GM18909 (cell line): ENCODE data around the gene SYNGAP1.

Experiments
- ATAC-seq: cut with Tn5 transposase; IDR thresholded peaks from one replicate; pipeline ENCODE4 v1.9.1; 2021; ENCODE audit warnings: mild to moderate bottlenecking; ENCODE audit not compliant: unreplicated experiment, poor library complexity

The SYNGAP1 gene

DNA sequence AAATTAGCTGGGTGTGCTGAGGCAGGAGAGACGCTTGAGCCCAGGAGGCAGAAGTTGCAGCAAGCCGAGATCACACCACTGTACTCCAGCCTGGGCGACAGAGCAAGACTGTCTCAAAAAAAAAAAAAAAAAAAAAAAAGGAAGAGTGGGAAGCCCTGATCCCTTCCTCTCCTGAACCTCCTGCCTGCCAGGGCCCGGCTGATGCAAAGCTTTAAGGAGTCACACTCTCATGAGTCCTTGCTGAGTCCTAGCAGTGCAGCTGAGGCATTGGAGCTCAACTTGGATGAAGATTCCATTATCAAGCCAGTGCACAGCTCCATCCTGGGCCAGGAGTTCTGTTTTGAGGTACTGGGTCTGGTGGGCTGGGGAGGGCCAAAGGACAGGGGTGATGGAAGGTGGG, 15.1 kb downstream of the SYNGAP1 start:
- no peak for ATAC-seq

DNA sequence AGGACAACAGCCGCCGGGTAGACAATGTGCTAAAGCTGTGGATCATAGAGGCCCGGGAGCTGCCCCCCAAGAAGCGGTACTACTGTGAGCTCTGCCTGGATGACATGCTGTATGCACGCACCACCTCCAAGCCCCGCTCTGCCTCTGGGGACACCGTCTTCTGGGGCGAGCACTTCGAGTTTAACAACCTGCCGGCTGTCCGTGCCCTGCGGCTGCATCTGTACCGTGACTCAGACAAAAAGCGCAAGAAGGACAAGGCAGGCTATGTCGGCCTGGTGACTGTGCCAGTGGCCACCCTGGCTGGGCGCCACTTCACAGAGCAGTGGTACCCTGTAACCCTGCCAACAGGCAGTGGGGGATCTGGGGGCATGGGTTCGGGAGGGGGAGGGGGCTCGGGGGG, 17.8 kb downstream of the SYNGAP1 start:
- ATAC-seq, result no peak

DNA sequence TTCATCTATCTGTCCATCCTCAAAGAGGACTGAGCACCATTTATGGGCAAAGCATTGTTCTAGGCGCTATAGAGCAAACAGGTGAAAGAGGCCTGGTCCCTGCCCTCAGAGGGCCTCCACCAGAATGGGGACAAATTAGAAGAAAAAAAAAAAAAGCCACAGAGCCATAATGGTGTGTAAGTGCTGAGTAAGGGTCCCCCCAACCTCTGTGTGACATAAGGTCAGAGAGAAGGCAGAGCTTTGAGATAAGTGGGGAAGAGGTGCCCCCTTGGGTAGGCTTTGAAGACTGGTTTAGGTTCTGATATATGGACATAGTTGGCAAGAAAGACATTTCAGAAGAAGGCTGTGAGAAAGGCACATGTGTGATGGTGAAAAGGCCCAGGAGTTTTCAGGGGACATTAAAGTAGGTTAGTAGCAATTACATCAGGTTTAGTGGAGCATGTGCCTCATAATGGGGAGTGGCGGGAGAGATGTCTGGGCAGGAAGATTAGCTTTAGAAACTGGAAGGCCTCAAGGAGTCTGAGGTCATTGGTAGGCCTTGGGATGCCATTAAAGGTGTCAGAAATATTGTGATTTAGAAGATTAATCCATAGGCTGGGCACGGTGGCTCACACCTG, 19.2 kb downstream of the SYNGAP1 start:
- ATAC-seq, result no peak

DNA sequence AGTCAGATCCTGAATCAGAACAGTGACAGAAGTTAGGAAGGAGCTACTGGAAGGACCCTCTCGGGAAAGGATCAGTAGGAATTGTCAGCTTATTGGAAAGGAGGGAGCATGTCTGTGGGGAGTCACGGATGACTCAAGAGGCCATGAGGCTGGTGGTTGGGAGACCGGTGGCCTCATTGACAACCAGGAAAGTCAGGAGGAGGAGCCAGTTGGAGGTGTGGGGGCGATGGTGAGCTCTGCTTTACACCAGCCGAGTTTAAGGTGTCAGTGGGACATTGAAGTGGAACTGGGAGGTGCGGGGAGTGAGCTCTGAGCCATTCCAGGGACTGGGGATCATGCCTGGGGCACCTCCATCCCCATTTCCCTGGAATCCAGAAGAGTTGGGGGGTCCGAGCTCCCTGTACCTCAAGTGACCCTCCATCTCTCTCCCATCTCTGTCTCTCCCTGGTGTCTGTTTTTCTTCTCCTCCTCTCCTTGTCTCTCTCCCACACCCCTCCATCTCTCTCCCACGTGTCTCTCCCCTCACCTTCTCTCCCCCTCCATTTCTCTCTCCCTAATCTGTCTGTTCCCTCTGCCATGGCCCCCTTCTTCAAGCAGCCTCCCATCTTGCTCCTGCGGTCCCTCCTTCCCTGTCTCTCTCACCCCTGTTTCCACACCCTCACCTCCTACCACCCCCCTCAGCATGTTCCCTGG, 20.2 kb downstream of the SYNGAP1 start:
- ATAC-seq, result no peak

DNA sequence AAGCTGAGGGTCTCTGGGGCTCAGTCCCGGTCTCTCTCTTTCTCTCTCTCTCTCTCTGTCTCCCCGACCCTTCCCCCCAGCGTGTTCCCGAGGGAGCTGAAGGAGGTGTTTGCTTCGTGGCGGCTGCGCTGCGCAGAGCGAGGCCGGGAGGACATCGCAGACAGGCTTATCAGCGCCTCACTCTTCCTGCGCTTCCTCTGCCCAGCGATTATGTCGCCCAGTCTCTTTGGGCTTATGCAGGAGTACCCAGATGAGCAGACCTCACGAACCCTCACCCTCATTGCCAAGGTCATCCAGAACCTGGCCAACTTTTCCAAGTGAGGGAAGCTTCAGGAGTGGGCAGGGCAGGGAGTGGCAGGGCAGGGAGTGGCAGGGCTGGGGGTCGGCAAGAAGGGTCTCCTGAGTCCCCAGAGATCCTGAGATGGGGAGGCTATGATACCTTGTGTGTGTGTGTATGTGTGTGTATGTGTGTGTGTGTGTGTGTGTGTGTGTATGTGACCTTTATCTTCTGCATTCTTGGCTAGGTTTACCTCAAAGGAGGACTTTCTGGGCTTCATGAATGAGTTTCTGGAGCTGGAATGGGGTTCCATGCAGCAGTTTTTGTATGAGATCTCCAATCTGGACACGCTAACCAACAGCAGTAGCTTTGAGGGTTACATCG, 20.9 kb downstream of the SYNGAP1 start:
- no peak for ATAC-seq

DNA sequence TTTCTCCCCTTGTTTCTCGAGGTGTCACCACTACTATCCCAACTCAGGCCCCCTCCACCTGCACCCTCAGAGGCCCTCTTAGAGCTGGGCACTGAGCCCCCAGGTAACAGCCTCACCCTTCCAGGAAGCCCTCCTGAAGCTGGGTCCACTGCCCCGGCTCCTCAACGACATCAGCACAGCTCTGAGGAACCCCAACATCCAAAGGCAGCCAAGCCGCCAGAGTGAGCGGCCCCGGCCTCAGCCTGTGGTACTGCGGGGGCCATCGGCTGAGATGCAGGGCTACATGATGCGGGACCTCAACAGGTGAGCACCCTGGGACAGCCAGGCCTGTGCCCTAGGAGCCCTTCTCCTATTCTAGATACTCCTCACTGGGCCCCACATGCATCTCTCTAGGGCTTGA, 21.6 kb downstream of the SYNGAP1 start:
- ATAC-seq, result no peak

DNA sequence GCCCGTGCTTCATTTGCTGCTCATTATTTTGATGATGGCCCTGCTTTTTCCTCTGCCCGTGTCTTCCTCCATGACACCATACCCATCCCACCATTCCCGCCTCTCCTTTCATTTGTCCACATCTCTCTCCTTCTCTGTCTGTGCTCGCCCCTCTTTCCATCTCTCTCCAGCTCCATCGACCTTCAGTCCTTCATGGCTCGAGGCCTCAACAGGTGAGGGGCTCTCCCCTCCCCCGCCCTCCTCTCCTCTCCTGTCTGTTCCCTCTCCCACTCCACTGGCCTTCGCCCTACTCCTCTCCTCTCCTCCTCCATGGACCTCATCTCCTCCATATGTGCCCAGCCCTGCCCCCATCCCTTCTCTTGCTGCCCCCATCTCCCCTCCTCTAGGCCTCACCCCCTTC, 22.4 kb downstream of the SYNGAP1 start:
- ATAC-seq, result no peak

DNA sequence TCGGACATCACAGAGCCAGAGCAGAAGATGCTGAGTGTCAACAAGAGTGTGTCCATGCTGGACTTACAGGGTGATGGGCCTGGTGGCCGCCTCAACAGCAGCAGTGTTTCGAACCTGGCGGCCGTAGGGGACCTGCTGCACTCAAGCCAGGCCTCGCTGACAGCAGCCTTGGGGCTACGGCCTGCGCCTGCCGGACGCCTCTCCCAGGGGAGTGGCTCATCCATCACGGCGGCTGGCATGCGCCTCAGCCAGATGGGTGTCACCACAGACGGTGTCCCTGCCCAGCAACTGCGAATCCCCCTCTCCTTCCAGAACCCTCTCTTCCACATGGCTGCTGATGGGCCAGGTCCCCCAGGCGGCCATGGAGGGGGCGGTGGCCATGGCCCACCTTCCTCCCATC, 23.2 kb downstream of the SYNGAP1 start:
- ATAC-seq, result no peak

DNA sequence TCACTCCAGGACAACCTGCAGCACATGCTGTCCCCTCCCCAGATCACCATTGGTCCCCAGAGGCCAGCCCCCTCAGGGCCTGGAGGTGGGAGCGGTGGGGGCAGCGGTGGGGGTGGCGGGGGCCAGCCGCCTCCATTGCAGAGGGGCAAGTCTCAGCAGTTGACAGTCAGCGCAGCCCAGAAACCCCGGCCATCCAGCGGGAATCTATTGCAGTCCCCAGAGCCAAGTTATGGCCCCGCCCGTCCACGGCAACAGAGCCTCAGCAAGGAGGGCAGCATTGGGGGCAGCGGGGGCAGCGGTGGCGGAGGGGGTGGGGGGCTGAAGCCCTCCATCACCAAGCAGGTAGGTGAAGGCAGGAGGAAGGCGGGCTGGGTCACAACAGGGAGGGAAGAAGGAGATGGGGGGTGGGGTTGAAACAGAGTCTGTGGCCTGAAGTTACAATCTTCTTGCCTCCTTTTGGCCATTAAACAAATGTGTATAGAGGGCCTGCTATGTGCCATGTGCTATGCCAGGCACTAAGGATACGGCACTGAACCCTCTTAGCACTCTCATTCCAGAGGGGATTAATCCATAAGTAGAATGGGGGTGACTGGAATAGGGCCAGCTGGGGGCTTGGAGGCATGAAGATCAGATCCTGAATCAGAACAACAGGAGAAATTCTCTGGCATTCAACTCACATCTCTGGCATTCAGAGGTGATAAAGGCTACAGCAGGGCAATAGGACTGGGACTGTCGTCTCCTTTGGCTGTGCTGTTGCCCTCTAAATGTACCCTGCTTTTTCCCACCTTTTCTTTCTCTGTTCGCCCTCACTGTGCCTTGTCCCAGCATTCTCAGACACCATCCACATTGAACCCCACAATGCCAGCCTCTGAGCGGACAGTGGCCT, 24.0 kb downstream of the SYNGAP1 start:
- ATAC-seq, result no peak

DNA sequence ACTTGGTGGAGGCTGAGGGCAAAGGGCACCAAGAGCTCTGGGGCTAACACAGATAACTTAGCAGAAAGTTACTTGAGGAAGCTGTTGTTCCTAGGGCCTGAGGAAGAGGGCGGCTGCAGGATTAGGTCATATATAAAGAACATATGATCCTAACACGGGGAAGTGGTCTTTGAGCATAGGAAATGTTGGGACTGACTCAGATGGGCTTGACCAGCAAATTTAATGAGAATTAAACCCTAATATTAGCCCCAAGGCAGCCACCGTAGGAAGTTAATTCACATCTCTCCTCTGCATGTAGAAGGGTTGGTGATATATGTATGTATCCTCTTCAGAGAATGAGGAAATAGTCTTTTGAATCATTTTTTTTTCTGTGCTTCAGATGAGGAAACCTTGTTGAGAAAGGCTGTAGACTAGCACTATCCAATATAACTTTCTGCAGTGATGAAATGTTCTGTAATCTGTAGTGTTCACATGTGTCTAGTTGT, 25.3 kb downstream of the SYNGAP1 start:
- ATAC-seq, result no peak

DNA sequence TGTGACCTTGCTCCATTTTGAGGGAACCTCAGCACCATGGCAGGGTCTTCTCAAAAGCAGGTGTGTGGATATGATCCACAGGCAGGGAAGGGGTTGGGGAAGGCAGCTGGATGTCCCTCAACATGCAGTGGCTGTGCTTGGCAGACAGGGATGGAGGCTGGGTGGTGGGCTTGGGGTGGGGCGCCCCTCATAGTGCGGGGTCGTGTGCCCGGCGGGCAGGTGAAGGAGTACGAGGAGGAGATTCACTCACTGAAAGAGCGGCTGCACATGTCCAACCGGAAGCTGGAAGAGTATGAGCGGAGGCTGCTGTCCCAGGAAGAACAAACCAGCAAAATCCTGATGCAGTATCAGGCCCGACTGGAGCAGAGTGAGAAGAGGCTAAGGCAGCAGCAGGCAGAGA, 26.5 kb downstream of the SYNGAP1 start:
- no peak for ATAC-seq

DNA sequence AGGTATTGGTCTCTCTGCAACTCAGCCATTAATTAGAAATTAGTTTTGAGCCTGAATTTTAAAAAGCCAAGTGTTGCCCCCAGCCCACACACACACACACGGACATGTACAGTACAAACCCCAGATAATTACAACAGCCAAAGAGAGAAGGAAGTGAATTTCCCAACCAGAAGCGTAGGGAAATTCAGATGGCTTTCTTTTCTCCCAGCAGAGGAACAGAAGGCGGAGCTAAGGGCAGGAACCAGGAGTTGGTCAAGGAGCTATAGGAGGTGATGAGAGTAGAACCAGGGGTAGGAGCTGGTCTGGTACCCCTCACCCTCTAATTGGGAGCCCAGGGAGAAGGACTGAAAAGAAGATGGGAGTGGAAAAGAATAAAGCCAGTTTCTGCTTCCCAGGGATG, 30.6 kb downstream of the SYNGAP1 start:
- no peak for ATAC-seq

DNA sequence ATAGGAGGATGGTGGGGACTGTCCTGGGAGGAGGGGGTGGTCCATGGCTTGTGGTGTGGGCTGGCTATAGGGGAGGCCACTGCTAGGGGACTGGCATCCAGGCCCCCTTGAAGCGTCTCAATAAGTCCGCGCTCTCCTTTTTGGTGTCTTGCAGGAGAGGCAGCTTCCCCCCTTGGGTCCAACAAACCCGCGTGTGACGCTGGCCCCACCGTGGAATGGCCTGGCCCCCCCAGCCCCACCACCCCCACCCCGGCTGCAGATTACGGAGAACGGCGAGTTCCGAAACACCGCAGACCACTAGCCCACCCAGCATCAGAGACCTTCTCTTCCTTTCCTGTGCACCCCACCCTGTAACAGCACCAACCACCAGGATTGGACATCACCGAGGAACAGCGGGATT, 31.7 kb downstream of the SYNGAP1 start:
- no peak for ATAC-seq

DNA sequence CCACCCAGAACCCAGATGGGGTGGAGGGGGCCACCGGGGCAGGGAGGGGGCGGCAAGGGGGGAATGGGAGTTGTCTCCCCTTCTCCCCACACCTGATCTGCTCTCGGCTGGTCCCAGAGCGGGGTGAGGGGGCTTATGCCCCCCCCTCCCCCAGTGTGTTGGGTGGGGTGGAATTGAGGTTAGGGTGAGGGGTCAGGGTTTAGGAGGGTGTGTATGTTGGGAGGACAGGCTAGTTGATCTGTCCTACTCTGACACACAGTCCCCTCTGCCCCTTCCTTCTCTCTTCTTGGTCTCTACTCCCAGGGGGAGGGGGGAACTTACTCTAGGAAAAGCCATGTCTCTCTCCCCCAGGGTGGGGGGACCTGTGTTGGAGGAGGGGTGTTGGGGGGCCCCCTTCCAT, 32.6 kb downstream of the SYNGAP1 start:
- no peak for ATAC-seq

DNA sequence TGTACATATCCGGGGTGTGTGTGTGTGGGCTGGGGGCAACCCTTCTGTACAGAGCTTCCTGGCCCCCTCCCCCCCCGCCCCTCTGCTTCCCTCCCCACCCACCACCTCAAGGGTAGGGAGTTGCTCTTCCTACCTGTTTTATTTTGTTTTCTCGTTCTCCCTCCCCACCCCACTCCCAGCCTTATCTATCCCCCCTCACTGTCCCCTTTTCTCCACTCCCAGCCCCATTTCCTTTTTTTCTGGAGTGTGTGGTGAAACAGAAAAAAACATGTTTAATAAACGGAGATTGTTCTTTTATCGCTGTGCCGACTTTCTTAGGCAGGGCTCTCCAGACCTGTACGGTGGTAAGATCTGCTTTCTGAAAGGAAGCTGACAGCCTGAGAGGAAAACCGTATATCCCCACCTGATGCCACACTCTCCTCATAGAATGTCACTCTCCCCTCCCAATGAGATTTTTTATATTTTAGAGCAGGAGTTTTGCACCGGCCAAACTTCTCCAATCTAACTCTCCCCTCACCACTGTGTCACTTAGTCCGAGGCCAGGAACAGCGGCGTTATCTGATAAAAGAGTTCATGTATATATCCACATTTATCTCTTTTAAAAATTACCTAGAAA, 33.6 kb downstream of the SYNGAP1 start:
- ATAC-seq, result no peak

DNA sequence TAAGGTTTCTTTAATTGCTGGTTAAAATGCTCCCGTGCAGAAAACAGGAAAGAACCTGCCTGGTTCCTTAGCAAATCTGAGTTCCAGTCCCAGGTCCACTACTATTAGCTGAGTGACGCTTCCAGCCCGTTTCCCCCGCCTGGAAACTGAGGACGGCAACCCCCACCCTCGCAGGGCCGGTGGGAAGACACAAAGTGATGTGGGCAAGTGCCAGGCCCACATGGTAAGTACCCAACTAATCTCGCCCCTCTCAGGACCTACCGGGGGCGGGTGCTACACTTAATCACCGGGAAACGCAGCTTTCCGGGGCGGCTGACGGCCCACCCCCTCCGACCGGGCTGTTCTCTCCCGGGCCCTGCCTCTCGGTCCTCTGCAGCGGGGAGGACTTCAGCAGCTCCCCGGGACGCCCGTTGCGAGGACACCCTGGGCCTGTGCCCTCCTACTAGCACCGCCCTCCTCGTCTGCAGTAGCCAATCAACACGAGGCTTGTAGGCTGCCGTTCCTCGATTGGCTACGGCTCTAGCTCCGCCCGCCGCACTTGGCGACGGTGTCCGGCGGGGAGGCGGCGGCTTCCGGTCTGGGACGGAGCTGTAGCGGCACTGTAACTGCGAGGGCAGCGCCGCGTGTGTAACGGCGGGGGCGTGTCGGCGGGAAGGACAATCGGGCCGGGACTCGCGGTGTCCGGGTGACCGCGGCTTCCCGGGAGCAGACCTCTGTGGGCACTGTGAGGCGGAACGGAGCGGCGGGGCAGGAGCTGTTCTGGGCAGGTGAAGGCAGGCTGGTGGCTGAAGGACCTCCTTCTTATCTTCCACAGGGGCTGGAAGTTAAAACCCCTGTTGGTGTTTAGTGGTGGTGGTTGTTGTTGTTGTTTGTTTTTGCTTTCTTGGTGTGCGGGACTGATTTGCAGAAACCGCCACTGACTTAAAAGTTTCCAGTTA, 34.4 kb downstream of the SYNGAP1 start, which contains the start of gene ZBTB9:
Gene ZBTB9 (plus strand): TSS at position 568 of the 938 bp plus-strand sequence. CDS start 525 bp downstream, outside the sequence.
- peak; percentile 98 for ATAC-seq

DNA sequence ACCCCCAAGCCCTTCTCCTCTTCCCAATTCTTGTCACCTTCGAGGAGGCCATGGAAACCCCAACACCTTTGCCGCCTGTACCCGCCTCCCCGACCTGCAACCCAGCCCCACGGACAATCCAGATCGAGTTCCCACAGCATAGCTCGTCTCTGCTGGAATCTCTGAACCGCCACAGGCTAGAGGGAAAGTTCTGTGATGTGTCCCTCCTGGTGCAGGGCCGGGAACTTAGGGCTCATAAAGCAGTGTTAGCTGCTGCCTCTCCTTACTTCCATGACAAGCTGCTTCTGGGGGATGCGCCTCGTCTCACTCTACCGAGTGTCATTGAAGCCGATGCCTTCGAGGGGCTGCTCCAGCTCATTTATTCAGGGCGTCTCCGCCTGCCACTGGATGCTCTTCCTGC, 35.2 kb downstream of the SYNGAP1 start:
- no peak for ATAC-seq

DNA sequence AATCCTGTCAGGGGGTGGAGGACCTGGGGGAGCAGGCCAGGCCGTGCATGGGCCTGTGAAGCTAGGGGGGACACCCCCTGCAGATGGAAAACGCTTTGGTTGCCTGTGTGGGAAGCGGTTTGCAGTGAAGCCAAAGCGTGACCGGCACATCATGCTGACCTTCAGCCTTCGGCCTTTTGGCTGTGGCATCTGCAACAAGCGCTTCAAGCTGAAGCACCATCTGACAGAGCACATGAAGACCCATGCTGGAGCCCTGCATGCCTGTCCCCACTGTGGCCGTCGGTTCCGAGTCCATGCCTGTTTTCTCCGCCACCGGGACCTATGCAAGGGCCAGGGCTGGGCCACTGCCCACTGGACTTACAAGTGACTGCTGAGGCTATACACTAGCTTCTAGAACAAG, 36.3 kb downstream of the SYNGAP1 start:
- no peak for ATAC-seq

DNA sequence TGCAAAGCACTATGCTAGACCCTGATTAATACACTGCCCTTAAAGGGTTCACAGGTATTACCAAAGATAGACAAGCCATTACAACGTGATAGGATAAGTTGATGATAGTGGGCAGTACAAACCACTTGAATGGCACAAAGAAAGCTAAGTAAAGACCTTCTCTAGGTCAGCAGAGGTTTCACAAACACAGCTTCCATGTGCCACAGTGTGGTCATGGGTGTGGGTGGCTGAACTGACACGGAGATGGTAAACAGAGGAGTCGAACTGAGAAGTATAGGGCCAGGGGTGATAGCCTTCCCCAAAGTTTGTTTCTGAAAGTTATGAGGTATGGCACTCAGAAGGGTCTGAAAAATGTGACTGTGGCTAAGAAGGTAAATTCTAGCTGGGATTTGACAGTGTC, 38.8 kb downstream of the SYNGAP1 start:
- ATAC-seq, result no peak
